ENCODE measurements around the gene CGNL1. TPM values are rescaled to one million over a fixed set of nuclear protein-coding genes. Genes with fewer than 3 reads are reported as not detected.

Gene CGNL1
- polyA plus RNA-seq, 3 donors from 2014 or later, result not detected

DNA sequence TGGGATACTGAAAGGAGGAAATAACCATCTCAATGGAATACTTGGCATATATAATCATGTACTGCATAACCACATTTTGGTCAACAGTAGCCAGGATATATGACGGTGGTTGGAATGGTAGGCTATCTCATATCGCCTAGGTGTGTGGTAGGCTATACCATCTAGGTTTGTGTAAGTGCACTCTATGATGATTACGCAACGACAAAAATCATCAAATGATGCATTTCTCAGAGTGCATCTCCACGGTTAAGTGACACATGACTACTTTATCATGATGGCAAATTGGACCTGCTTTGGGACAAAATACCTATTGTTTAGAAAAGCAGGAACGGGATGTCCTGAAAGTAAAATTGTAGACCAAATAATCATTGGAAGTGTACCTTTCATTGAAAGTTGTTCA lies 218.2 kb downstream of the CGNL1 start:
- H3K36me3 Mint-ChIP-seq, result peaks cover 0 to 3% (median 0%) of the 10 kb centered on the region in 3 donors
- no peak for DNase-seq
- H3K27ac Mint-ChIP-seq, result no peak overlapping the region
- H3K27me3 Mint-ChIP-seq (ENCODE audit: low read depth in 3 of 3), result peaks cover 11 to 16% (median 12%) of the 10 kb centered on the region in 3 donors
- peaks cover 5 to 8% of the 10 kb centered on the region in 2 donors for H3K4me1 Mint-ChIP-seq
- H3K9me3 Mint-ChIP-seq, result no peaks in the 10 kb centered on the region
- H3K4me3 Mint-ChIP-seq, result no peak overlapping the region

DNA sequence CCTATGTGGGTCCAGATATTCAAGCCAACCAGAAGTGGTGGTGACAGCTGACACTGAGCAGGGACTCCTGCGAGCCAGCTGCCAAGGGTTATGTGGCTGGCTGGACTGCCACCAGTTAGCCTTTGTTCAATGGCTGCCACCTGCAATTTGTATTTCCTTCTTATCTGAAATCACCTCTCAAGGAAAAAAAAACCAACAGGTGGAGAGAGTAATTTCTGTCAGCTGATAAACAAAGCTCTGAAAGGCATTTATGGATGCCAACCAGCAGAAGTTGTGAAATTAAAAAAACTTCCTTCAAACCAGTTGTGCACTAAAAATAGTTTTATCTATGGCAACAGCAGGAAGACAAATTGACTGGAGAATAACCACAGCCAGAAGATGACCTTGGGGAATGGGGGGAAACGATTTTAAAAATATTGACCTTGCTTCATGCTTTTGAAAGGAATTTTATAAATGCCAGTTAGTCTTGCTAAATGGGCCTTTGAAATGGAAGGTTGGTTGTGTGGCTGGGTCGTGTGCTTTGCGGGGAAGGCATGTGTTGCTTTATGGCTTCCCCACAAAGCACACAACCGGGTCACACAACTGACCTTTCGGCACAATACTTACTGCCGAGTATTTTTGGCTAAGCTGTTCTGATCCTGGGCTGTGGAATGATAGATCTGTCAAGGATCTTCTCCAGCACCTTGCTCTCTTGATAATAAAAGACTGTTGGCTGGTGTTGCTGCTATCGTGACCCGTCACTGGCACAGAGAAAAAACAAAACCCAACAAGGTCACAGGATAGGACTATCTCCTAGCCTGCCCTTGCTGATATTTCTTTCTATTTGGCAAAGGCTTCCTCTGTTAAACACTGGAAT lies 218.9 kb downstream of the CGNL1 start:
- Mint-ChIP-seq H3K27me3 (ENCODE audit: low read depth in 3 of 3) (peaks cover 10 to 11% (median 10%) of the 10 kb centered on the region in 3 donors), H3K27ac (no peak overlapping the region), H3K9me3 (no peaks in the 10 kb centered on the region), H3K4me3 (no peak overlapping the region), H3K36me3 (peaks cover 0 to 3% (median 0%) of the 10 kb centered on the region in 3 donors), H3K4me1 (peaks cover 5 to 8% of the 10 kb centered on the region in 2 donors)
- DNase-seq, result no peak

DNA sequence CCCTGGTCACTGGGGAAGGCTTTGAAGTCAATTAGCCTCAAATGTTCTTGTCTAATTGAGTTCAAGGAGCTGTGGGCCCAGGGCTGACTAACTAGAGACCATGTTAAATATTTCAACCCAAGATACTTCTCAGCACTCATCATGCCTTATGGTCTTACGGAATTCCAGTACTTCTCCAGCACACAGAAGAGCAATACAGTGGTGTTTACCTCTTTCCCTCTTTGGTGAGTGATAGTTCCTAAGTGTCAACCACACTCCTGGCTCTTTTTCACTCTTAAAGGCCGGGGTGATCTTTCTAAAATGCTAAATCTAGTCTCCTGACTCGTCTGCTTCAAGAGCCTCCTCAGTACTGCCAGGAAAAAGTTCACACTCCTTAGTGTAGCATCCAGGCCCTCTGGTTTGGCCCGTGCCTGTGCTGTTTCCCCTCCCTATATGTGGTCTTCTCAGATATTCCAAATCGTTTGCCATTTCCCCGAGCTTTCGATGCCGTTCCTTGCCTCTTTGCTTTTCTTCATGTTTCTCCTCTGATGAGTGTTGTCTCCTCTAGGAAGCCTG lies 220.1 kb downstream of the CGNL1 start:
- Mint-ChIP-seq H3K9me3 (no peaks in the 10 kb centered on the region), H3K4me3 (no peak overlapping the region), H3K36me3 (peaks cover 0 to 3% (median 0%) of the 10 kb centered on the region in 3 donors), H3K27me3 (ENCODE audit: low read depth in 3 of 3) (peaks cover 4 to 11% (median 6%) of the 10 kb centered on the region in 3 donors), H3K4me1 (peaks cover 1 to 8% of the 10 kb centered on the region in 2 donors), H3K27ac (no peak overlapping the region)
- no peak for DNase-seq

DNA sequence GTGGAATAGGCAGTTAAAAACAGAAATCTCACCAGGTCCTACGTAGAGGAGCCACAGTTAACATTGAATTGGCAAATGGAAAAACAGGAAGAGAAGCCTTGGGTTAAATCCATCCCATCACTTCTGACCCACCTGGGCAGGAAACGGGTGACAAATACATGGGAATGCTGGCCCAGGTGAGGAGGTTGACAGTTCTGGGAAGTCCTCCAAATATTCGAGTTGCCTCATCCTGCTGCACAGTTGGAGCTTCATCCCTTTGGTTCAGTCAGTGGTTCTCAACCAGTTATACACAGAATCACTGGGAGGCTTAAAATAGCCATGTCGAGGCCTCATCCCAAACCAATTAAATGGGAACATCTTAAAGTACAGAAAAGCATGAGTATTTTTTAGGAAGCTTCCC lies 220.7 kb downstream of the CGNL1 start:
- DNase-seq, result no peak
- Mint-ChIP-seq H3K4me1 (peaks cover 0 to 8% of the 10 kb centered on the region in 2 donors), H3K27me3 (ENCODE audit: low read depth in 3 of 3) (peaks cover 4 to 11% (median 6%) of the 10 kb centered on the region in 3 donors), H3K36me3 (peaks cover 0 to 3% (median 0%) of the 10 kb centered on the region in 3 donors), H3K4me3 (no peak overlapping the region), H3K9me3 (no peaks in the 10 kb centered on the region), H3K27ac (no peak overlapping the region)

DNA sequence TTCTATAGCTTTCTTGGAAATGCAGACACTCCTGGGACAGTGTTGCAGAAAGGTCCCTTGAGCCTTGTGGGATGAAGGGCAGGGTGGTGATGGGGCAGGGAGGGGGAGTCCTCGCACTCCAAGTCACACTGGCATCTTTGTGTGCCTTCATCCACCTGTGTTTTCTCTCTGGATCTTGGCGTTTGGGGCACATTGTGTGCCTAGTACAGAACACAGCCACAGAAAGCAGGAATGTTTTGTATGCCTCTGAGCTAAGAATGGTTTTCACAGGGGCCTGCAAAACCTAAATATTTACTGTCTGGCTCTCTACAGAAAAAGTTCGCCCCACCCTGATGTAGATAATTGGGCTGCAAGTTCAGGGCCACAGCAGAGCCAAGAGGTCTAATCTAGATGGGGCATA lies 221.1 kb downstream of the CGNL1 start:
- Mint-ChIP-seq H3K27ac (no peak overlapping the region), H3K9me3 (no peaks in the 10 kb centered on the region), H3K4me3 (no peak overlapping the region), H3K4me1 (peaks cover 0 to 5% of the 10 kb centered on the region in 2 donors), H3K27me3 (ENCODE audit: low read depth in 3 of 3) (peaks cover 4 to 7% (median 6%) of the 10 kb centered on the region in 3 donors), H3K36me3 (peaks cover 0 to 3% (median 0%) of the 10 kb centered on the region in 3 donors)
- no peak for DNase-seq

DNA sequence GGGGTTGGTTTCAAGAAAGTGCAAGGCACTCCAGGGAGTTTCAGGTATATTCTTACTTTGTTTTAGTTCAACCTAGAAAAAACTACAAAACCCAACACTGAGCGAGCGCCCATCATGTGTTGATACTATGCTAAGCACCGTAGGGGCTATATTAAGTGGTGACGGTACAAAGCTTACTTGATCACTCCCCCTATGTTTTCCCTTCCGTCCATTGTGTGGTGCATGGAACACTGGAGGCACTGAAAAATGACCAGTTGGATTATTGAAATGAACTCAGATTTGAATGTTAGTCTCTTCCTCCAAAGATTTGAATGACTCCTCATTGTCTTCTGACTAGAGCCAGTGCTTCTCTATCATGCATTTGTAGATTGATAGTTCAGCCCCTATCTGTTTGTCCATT lies 222.0 kb downstream of the CGNL1 start:
- no peak for DNase-seq
- no peak overlapping the region for H3K27ac Mint-ChIP-seq
- H3K9me3 Mint-ChIP-seq, result no peaks in the 10 kb centered on the region
- H3K36me3 Mint-ChIP-seq, result no peaks in the 10 kb centered on the region
- no peak overlapping the region for H3K4me3 Mint-ChIP-seq
- H3K4me1 Mint-ChIP-seq, result no peaks in the 10 kb centered on the region
- peaks cover 2 to 4% (median 2%) of the 10 kb centered on the region in 3 donors for H3K27me3 Mint-ChIP-seq (ENCODE audit: low read depth in 3 of 3)

DNA sequence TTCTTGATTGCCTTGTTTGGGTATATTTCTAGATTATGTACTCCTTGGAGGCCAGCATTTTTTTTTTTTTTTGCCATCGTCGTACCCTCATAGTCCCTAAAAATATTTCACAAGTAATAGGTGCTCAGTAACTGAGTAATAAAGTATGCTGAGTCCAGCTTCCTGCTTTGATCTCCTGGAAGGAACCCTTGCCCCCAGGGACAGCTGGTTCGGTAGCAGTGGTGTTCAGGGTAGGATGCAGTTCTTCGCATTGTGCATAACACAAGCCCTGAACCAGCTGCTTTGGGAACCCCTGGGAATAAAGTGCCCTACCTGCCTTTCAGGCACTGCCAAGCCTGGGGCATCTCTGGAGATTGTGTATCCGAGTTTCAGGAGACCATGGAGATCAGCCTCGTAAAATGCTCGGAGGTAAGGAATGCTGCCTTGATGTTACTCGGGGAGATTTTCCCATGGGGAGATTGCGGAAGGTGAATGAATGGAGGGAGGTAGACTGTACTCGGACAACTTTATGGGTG lies 223.0 kb downstream of the CGNL1 start:
- Mint-ChIP-seq H3K4me3 (no peak overlapping the region), H3K4me1 (no peaks in the 10 kb centered on the region), H3K9me3 (no peaks in the 10 kb centered on the region), H3K27ac (no peak overlapping the region), H3K27me3 (ENCODE audit: low read depth in 3 of 3) (peaks cover 0 to 4% (median 2%) of the 10 kb centered on the region in 3 donors), H3K36me3 (no peaks in the 10 kb centered on the region)
- DNase-seq, result no peak

DNA sequence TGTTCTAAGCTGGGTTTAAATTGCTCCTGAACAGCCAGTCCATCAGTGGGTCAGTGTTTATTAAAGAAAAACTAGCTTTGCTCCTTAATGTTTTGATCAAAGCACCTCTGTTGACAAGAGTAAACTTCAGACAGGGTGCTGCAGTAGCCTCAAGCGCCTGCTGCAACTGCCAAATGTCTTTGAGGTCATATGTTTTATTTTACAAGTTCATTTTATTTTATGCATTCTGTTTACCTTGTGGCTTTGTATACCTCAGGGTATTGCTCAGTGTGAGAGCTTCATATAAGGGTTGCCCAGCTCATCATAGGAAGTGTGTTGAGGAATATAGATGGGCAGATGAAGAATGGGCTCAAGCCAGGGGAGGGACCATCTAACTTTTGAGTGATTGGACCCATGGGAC lies 223.9 kb downstream of the CGNL1 start:
- no peaks in the 10 kb centered on the region for H3K4me1 Mint-ChIP-seq
- H3K36me3 Mint-ChIP-seq, result no peaks in the 10 kb centered on the region
- no peak overlapping the region for H3K4me3 Mint-ChIP-seq
- H3K27ac Mint-ChIP-seq, result no peak overlapping the region
- no peak for DNase-seq
- H3K27me3 Mint-ChIP-seq (ENCODE audit: low read depth in 3 of 3), result peaks cover 0 to 4% (median 4%) of the 10 kb centered on the region in 3 donors
- no peaks in the 10 kb centered on the region for H3K9me3 Mint-ChIP-seq

Other genes starting within 250 kb of the CGNL1 start
- gene MYZAP, start 215.4 kb downstream of the CGNL1 start, polyA plus RNA-seq, result under 1 TPM in 1 of 3 donors, not detected in 2; 0.52 TPM

All from immature natural killer cell (primary cell).